Measurements from ENCODE around the gene SLCO2A1. TPM values are rescaled to one million over a fixed set of nuclear protein-coding genes. Genes with fewer than 3 reads are reported as not detected.

The SLCO2A1 gene
- total RNA-seq, 4 donors from 2014 or later, result 8.4 to 68.5 (median 22.7) TPM

GRCh38 chr3:133944181-133944580 lies 85.5 kb downstream of the SLCO2A1 start:
- in situ Hi-C loops (cut with MboI; ENCODE audit: low pct_ligation_motif_present in 1 of 4, low pct_unique_long_range_greater_than_20kb in 1 of 4, low sequenced_read_pairs in 3 of 4) (loop anchor here in 2 of 4 donors (25.0 kb wide), 1 partner anchor 1207 kb away; no protein-coding TSS in a partner anchor), intact Hi-C loops (cut with DNase I; ENCODE audit: low total_unique reads) (no loop called here)
- H3K4me3 ChIP-seq, result no peak overlapping the region
- H3K27ac ChIP-seq, result peak overlapping the region in 2 of 4 donors; percentile 7 to 28
- no peaks in the 10 kb centered on the region for H3K36me3 ChIP-seq
- no peak for TF ChIP-seq POLR2A (IDR thresholded peaks at IDR 0.05)
- no peak for TF ChIP-seq POLR2AphosphoS5 (IDR thresholded peaks at IDR 0.05)
- TF ChIP-seq EP300 (IDR thresholded peaks at IDR 0.05; ENCODE audit: low read depth), result no peak
- TF ChIP-seq CTCF (IDR thresholded peaks at IDR 0.05), result no peak
- no peaks in the 10 kb centered on the region for H3K9me3 ChIP-seq
- H3K27me3 ChIP-seq, result no peaks in the 10 kb centered on the region
- no peak for DNase-seq
- 69 to 83% methylated on average over 1 to 2 of the region's 2 CpGs for WGBS, 2 donors (ENCODE audit: low coverage in 1 of 2)
- H3K4me1 ChIP-seq, result peaks cover 0 to 15% (median 7%) of the 10 kb centered on the region in 4 donors

GRCh38 chr3:133943639-133944141 lies 86.0 kb downstream of the SLCO2A1 start:
- TF ChIP-seq POLR2AphosphoS5 (IDR thresholded peaks at IDR 0.05) (no peak), EP300 (IDR thresholded peaks at IDR 0.05; ENCODE audit: low read depth) (no peak), CTCF (IDR thresholded peaks at IDR 0.05) (no peak), POLR2A (IDR thresholded peaks at IDR 0.05) (no peak)
- H3K4me1 ChIP-seq, result peaks cover 0 to 15% (median 7%) of the 10 kb centered on the region in 4 donors
- no peak for DNase-seq
- no peaks in the 10 kb centered on the region for H3K36me3 ChIP-seq
- in situ Hi-C loops (cut with MboI; ENCODE audit: low pct_ligation_motif_present in 1 of 4, low pct_unique_long_range_greater_than_20kb in 1 of 4, low sequenced_read_pairs in 3 of 4) (loop anchor here in 2 of 4 donors (25.0 kb wide), 1 partner anchor 1206 kb away; no protein-coding TSS in a partner anchor), intact Hi-C loops (cut with DNase I; ENCODE audit: low total_unique reads) (no loop called here)
- no peaks in the 10 kb centered on the region for H3K9me3 ChIP-seq
- no peaks in the 10 kb centered on the region for H3K27me3 ChIP-seq
- WGBS, 2 donors (ENCODE audit: low coverage in 1 of 2), result 38 to 45% methylated on average over 4 to 5 of the region's 5 CpGs
- no peak overlapping the region for H3K4me3 ChIP-seq
- H3K27ac ChIP-seq, result peak overlapping the region in 1 of 4 donors; percentile 28

GRCh38 chr3:133943031-133943535 lies 86.6 kb downstream of the SLCO2A1 start:
- intact Hi-C loops (cut with DNase I; ENCODE audit: low total_unique reads), result no loop called here

More at GRCh38 chr3:133943031-133943535, 86.6 kb downstream of the SLCO2A1 start:
- TF ChIP-seq CTCF (IDR thresholded peaks at IDR 0.05), result no peak
- TF ChIP-seq POLR2AphosphoS5 (IDR thresholded peaks at IDR 0.05), result no peak
- TF ChIP-seq EP300 (IDR thresholded peaks at IDR 0.05; ENCODE audit: low read depth), result no peak
- no peak for TF ChIP-seq POLR2A (IDR thresholded peaks at IDR 0.05)
- H3K36me3 ChIP-seq, result no peaks in the 10 kb centered on the region
- no peak for DNase-seq
- no peak overlapping the region for H3K4me3 ChIP-seq
- in situ Hi-C loops (cut with MboI; ENCODE audit: low pct_ligation_motif_present in 1 of 4, low pct_unique_long_range_greater_than_20kb in 1 of 4, low sequenced_read_pairs in 3 of 4), result loop anchor here in 2 of 4 donors (25.0 kb wide), 1 partner anchor 1206 kb away; no protein-coding TSS in a partner anchor
- H3K9me3 ChIP-seq, result no peaks in the 10 kb centered on the region
- 67 to 88% methylated on average over 1 to 2 of the region's 2 CpGs for WGBS, 2 donors (ENCODE audit: low coverage in 1 of 2)
- no peak overlapping the region for H3K27ac ChIP-seq
- H3K4me1 ChIP-seq, result peaks cover 0 to 15% (median 7%) of the 10 kb centered on the region in 4 donors
- H3K27me3 ChIP-seq, result no peaks in the 10 kb centered on the region
